ENCODE data around the gene AMZ2. TPM values are rescaled to one million over a fixed set of nuclear protein-coding genes. Genes with fewer than 3 reads are reported as not detected.

AMZ2 gene
- total and polyA plus RNA-seq, 4 donors: 11.6 to 19.6 (median 17.3) TPM

GRCh38 chr17:68294196-68294555, 46.3 kb downstream of the AMZ2 start:
- no peak for TF ChIP-seq HNF4G (IDR thresholded peaks at IDR 0.05)
- TF ChIP-seq RXRA (IDR thresholded peaks at IDR 0.05): no peak
- no peak for TF ChIP-seq YY1 (IDR thresholded peaks at IDR 0.05)
- no peak for TF ChIP-seq HNF4A (conservative IDR thresholded peaks at IDR 0.05)
- TF ChIP-seq FOXA1 (IDR thresholded peaks at IDR 0.05): no peak
- no peak for TF ChIP-seq JUND (IDR thresholded peaks at IDR 0.05)
- no peak for TF ChIP-seq GABPA (IDR thresholded peaks at IDR 0.05 in 1 of 2, conservative IDR thresholded peaks at IDR 0.05 in 1 of 2)
- no peak for TF ChIP-seq EGR1 (IDR thresholded peaks at IDR 0.05; ENCODE audit: low read depth in 2 of 2)
- TF ChIP-seq NR2F2 (IDR thresholded peaks at IDR 0.05): no peak
- no peak for TF ChIP-seq MAX (IDR thresholded peaks at IDR 0.05)
- no peak for TF ChIP-seq SP1 (IDR thresholded peaks at IDR 0.05)
- TF ChIP-seq RAD21 (IDR thresholded peaks at IDR 0.05): no peak
- no peak for TF ChIP-seq FOXA2 (IDR thresholded peaks at IDR 0.05)
- TF ChIP-seq ATF3 (IDR thresholded peaks at IDR 0.05): no peak
- no peak for TF ChIP-seq REST (IDR thresholded peaks at IDR 0.05)
- TF ChIP-seq ZBTB33 (IDR thresholded peaks at IDR 0.05): no peak
- Histone ChIP-seq H3K9ac (ENCODE audit: low read depth in 1 of 2, low read length in 2 of 2) (no peak overlapping the region), H3K27ac (ENCODE audit: low read depth in 1 of 2, low read length in 2 of 2) (no peak overlapping the region), H3K9me3 (ENCODE audit: control insufficient read depth in 4 of 4, low read length in 3 of 4) (no peaks in the 10 kb centered on the region), H3K36me3 (ENCODE audit: control insufficient read depth in 4 of 4, insufficient read depth in 3 of 4, low read depth in 1 of 4, low read length in 3 of 4) (no peaks in the 10 kb centered on the region), H3K27me3 (ENCODE audit: control insufficient read depth in 4 of 4, insufficient read depth in 4 of 4, low read length in 3 of 4) (no peaks in the 10 kb centered on the region), H3K4me3 (ENCODE audit: low read depth in 1 of 3, low read length in 3 of 3) (no peak overlapping the region), H3K4me1 (ENCODE audit: control insufficient read depth in 4 of 4, insufficient read depth in 4 of 4, low read length in 3 of 4) (peaks cover 5 to 22% (median 15%) of the 10 kb centered on the region in 4 donors)
- no peak for DNase-seq (ENCODE audit: low spot score)
- 92% methylated on average over 3 of the region's 3 CpGs for WGBS

GRCh38 chr17:68294617-68295016, 46.8 kb downstream of the AMZ2 start:
- Histone ChIP-seq H3K36me3 (ENCODE audit: control insufficient read depth in 4 of 4, insufficient read depth in 3 of 4, low read depth in 1 of 4, low read length in 3 of 4) (no peaks in the 10 kb centered on the region), H3K27ac (ENCODE audit: low read depth in 1 of 2, low read length in 2 of 2) (no peak overlapping the region), H3K4me3 (ENCODE audit: low read depth in 1 of 3, low read length in 3 of 3) (no peak overlapping the region), H3K9ac (ENCODE audit: low read depth in 1 of 2, low read length in 2 of 2) (no peak overlapping the region), H3K9me3 (ENCODE audit: control insufficient read depth in 4 of 4, low read length in 3 of 4) (no peaks in the 10 kb centered on the region), H3K27me3 (ENCODE audit: control insufficient read depth in 4 of 4, insufficient read depth in 4 of 4, low read length in 3 of 4) (no peaks in the 10 kb centered on the region), H3K4me1 (ENCODE audit: control insufficient read depth in 4 of 4, insufficient read depth in 4 of 4, low read length in 3 of 4) (peaks cover 5 to 22% (median 15%) of the 10 kb centered on the region in 4 donors)
- 90% methylated on average over 4 of the region's 4 CpGs for WGBS
- TF ChIP-seq NR2F2 (IDR thresholded peaks at IDR 0.05): no peak
- no peak for TF ChIP-seq MAX (IDR thresholded peaks at IDR 0.05)
- no peak for TF ChIP-seq RAD21 (IDR thresholded peaks at IDR 0.05)
- DNase-seq (ENCODE audit: low spot score): no peak
